ENCODE measurements around the gene HOXB13. TPM values are rescaled to one million over a fixed set of nuclear protein-coding genes. Genes with fewer than 3 reads are reported as not detected.
"Not testable (repeated sequence)": the region's sequence is repeated elsewhere in the genome, so short reads cannot be mapped to it uniquely, and the experiment has no call there.

HOXB13 gene
- total and polyA plus RNA-seq, 4 donors: 0.18 to 0.25 TPM; not detected in 2

DNA sequence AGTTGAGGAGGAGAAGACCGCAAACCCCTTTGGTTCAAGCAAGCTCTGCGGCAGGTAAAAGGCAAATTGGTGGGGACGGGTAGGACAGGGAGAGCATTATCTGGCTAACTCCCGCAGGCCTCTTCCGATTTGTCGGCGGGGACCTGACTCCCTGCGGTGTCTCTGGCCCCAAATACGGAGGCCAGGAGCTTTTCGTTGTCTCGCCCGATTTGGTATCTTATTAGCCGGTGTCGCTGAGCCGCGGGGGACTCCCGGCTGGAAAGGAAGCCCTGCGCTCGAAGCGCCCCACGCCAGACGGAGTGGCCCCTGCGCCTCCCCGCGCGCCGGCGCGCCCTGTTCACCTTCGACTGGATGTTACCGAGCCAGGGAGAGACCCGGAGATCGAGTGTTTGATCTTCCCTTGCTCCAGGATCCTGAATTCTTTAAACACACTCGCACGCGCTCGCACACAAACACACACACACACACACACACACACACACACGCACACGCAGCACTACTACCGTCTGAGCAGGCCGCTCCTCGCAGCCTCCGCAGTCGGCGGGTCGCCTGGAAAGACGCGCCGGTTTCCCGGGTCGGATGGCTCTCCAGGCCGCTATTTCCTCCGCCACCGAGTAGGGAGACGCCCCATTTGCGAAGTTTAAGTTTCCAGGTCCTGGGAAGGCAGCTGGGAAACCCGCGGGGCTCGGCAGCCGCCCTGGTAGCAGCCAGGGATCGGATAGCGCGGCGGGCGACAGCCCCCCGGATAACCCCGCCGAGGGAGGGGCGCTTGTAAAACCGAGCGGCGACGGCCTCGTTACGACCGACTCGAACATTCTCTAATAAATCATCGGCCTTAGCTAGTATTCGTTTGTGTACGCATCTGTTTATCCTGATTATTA, 9.5 kb downstream of the HOXB13 start:
- 6 to 8% methylated on average over 76 to 80 of the region's 80 CpGs for WGBS, 2 donors
- Histone ChIP-seq H3K27ac (ENCODE audit: low read depth in 1 of 2, low read length in 2 of 2) (no peak overlapping the region), H3K36me3 (ENCODE audit: control insufficient read depth in 1 of 2, insufficient read depth in 2 of 2, low read length in 1 of 2) (no peaks in the 10 kb centered on the region), H3K27me3 (ENCODE audit: control insufficient read depth in 1 of 2, insufficient read depth in 2 of 2, low read length in 1 of 2) (peaks cover 0 to 4% of the 10 kb centered on the region in 2 donors), H3K4me1 (ENCODE audit: control insufficient read depth in 1 of 2, insufficient read depth in 2 of 2, low read length in 2 of 2) (no peaks in the 10 kb centered on the region), H3K9me3 (ENCODE audit: control insufficient read depth, low read length) (no peaks in the 10 kb centered on the region), H3K4me3 (ENCODE audit: low read length in 2 of 2) (no peak overlapping the region)
- DNase-seq (peak in 1 of 2 donors; percentile 71), ATAC-seq (ENCODE audit: low FRiP score) (no peak)
- intact Hi-C loops (cut with DNase I): no loop called here

DNA sequence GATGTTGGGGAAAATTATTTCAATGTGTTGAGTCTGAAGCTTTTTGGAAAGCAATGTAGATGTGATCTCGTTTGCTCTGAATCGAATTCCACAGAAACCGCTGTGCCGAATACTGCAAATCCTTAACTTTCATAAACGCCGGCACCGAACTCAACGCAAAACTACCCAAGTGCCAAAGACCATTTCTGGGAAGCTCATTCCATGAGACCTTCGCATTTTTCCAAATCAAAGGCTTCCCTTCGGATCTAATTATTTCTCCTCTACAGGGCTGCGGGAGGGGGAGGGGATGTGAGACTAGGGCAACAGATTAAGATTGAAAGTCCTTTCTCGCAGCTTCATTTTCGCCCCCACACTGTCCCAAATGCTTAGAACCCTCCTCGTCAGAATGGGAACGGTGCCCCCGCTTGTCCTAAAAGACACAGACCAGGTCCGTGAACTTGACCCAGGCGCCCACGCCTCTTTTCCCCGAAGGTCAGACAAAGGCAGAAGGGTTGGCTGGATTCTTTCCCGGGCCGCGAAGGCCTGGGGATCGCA, 10.3 kb downstream of the HOXB13 start:
- H3K36me3 ChIP-seq (ENCODE audit: control insufficient read depth in 1 of 2, insufficient read depth in 2 of 2, low read length in 1 of 2): no peaks in the 10 kb centered on the region
- no peaks in the 10 kb centered on the region for H3K9me3 ChIP-seq (ENCODE audit: control insufficient read depth, low read length)
- H3K4me1 ChIP-seq (ENCODE audit: control insufficient read depth in 1 of 2, insufficient read depth in 2 of 2, low read length in 2 of 2): no peaks in the 10 kb centered on the region
- no peak overlapping the region for H3K4me3 ChIP-seq (ENCODE audit: low read length in 2 of 2)
- peaks cover 0 to 4% of the 10 kb centered on the region in 2 donors for H3K27me3 ChIP-seq (ENCODE audit: control insufficient read depth in 1 of 2, insufficient read depth in 2 of 2, low read length in 1 of 2)
- 21% methylated on average over 24 of the region's 24 CpGs for WGBS, 2 donors
- ATAC-seq (ENCODE audit: low FRiP score) (no peak), DNase-seq (no peak)
- intact Hi-C loops (cut with DNase I): no loop called here
- H3K27ac ChIP-seq (ENCODE audit: low read depth in 1 of 2, low read length in 2 of 2): no peak overlapping the region

GRCh38 chr17:48717367-48718226, 11.0 kb downstream of the HOXB13 start:
- intact Hi-C loops (cut with DNase I): no loop called here
- Histone ChIP-seq H3K27ac (ENCODE audit: low read depth in 1 of 2, low read length in 2 of 2) (no peak overlapping the region), H3K4me1 (ENCODE audit: control insufficient read depth in 1 of 2, insufficient read depth in 2 of 2, low read length in 2 of 2) (no peaks in the 10 kb centered on the region), H3K27me3 (ENCODE audit: control insufficient read depth in 1 of 2, insufficient read depth in 2 of 2, low read length in 1 of 2) (peaks cover 0 to 4% of the 10 kb centered on the region in 2 donors), H3K9me3 (ENCODE audit: control insufficient read depth, low read length) (no peaks in the 10 kb centered on the region), H3K36me3 (ENCODE audit: control insufficient read depth in 1 of 2, insufficient read depth in 2 of 2, low read length in 1 of 2) (no peaks in the 10 kb centered on the region), H3K4me3 (ENCODE audit: low read length in 2 of 2) (no peak overlapping the region)
- no peak for ATAC-seq (ENCODE audit: low FRiP score)
- no peak for DNase-seq
- WGBS, 2 donors: 15 to 17% methylated on average over 10 of the region's 10 CpGs

- H3K27me3 ChIP-seq (ENCODE audit: control insufficient read depth in 1 of 2, insufficient read depth in 2 of 2, low read length in 1 of 2); H3K4me3 ChIP-seq (ENCODE audit: low read length in 2 of 2); H3K4me1 ChIP-seq (ENCODE audit: control insufficient read depth in 1 of 2, insufficient read depth in 2 of 2, low read length in 2 of 2); H3K9me3 ChIP-seq (ENCODE audit: control insufficient read depth, low read length); H3K36me3 ChIP-seq (ENCODE audit: control insufficient read depth in 1 of 2, insufficient read depth in 2 of 2, low read length in 1 of 2); ATAC-seq (ENCODE audit: low FRiP score); H3K27ac ChIP-seq (ENCODE audit: low read depth in 1 of 2, low read length in 2 of 2); intact Hi-C loops (cut with DNase I); DNase-seq: not testable (repeated sequence)
- 66 to 72% methylated on average over 3 of the region's 3 CpGs for WGBS, 2 donors
Measured at GRCh38 chr17:48716549-48716948, 12.0 kb downstream of the HOXB13 start.

- DNase-seq: no peak
Measured at GRCh38 chr17:48715496-48716399, 12.8 kb downstream of the HOXB13 start.

DNA sequence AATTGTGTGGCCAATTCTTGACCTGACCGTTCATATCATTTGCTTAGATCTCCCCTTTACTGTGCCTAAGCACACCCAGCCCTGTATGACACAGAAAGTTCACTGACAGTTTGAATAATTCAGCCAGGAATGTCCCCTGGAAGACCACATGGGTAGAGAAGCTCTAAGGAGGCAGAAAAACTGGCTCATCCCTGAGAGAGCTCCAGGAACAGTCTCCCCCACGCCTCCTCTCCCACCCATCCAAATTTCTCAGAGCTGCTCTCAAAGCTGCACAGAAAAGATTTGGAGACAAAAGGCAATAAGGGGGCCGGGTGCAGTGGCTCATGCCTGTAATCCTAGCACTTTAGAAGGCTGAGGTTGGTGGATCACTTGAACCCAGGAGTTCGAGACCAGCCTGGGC, 17.4 kb downstream of the HOXB13 start:
- Histone ChIP-seq H3K27me3 (ENCODE audit: control insufficient read depth in 1 of 2, insufficient read depth in 2 of 2, low read length in 1 of 2) (no peaks in the 10 kb centered on the region), H3K9me3 (ENCODE audit: control insufficient read depth, low read length) (no peaks in the 10 kb centered on the region), H3K4me1 (ENCODE audit: control insufficient read depth in 1 of 2, insufficient read depth in 2 of 2, low read length in 2 of 2) (no peaks in the 10 kb centered on the region), H3K4me3 (ENCODE audit: low read length in 2 of 2) (no peak overlapping the region), H3K36me3 (ENCODE audit: control insufficient read depth in 1 of 2, insufficient read depth in 2 of 2, low read length in 1 of 2) (no peaks in the 10 kb centered on the region), H3K27ac (ENCODE audit: low read depth in 1 of 2, low read length in 2 of 2) (no peak overlapping the region)
- DNase-seq (no peak), ATAC-seq (ENCODE audit: low FRiP score) (no peak)
- WGBS, 2 donors: 56 to 63% methylated on average over 4 of the region's 4 CpGs
- intact Hi-C loops (cut with DNase I): no loop called here

More at GRCh38 chr17:48715496-48716399, 12.8 kb downstream of the HOXB13 start:
- Histone ChIP-seq H3K27me3 (ENCODE audit: control insufficient read depth in 1 of 2, insufficient read depth in 2 of 2, low read length in 1 of 2) (peaks cover 0 to 4% of the 10 kb centered on the region in 2 donors), H3K27ac (ENCODE audit: low read depth in 1 of 2, low read length in 2 of 2) (no peak overlapping the region), H3K4me3 (ENCODE audit: low read length in 2 of 2) (no peak overlapping the region), H3K36me3 (ENCODE audit: control insufficient read depth in 1 of 2, insufficient read depth in 2 of 2, low read length in 1 of 2) (no peaks in the 10 kb centered on the region), H3K9me3 (ENCODE audit: control insufficient read depth, low read length) (no peaks in the 10 kb centered on the region), H3K4me1 (ENCODE audit: control insufficient read depth in 1 of 2, insufficient read depth in 2 of 2, low read length in 2 of 2) (no peaks in the 10 kb centered on the region)
- no peak for ATAC-seq (ENCODE audit: low FRiP score)
- WGBS, 2 donors: 25 to 31% methylated on average over 5 of the region's 5 CpGs
- intact Hi-C loops (cut with DNase I): no loop called here

- Histone ChIP-seq H3K27me3 (ENCODE audit: control insufficient read depth in 1 of 2, insufficient read depth in 2 of 2, low read length in 1 of 2) (no peaks in the 10 kb centered on the region), H3K36me3 (ENCODE audit: control insufficient read depth in 1 of 2, insufficient read depth in 2 of 2, low read length in 1 of 2) (no peaks in the 10 kb centered on the region), H3K4me1 (ENCODE audit: control insufficient read depth in 1 of 2, insufficient read depth in 2 of 2, low read length in 2 of 2) (no peaks in the 10 kb centered on the region), H3K4me3 (ENCODE audit: low read length in 2 of 2) (no peak overlapping the region), H3K9me3 (ENCODE audit: control insufficient read depth, low read length) (no peaks in the 10 kb centered on the region), H3K27ac (ENCODE audit: low read depth in 1 of 2, low read length in 2 of 2) (no peak overlapping the region)
- no peak for DNase-seq
- WGBS, 2 donors: 77 to 78% methylated on average over 11 of the region's 11 CpGs
- intact Hi-C loops (cut with DNase I): no loop called here
- no peak for ATAC-seq (ENCODE audit: low FRiP score)
Measured at GRCh38 chr17:48704361-48705248, 23.9 kb downstream of the HOXB13 start.
